Left ventricle myocardium superior (tissue), 1 donor: ENCODE data around the gene SPTLC3. TPM values are rescaled to one million over a fixed set of nuclear protein-coding genes. Genes with fewer than 3 reads are reported as not detected.
A peak's percentile ranks its signal among the peaks of the same experiment; 100 is the strongest.
"Not testable (repeated sequence)": the region's sequence is repeated elsewhere in the genome, so short reads cannot be mapped to it uniquely, and the experiment has no call there.

Source experiments
- ATAC-seq: fragments of 200-7000 bp; cut with Tn5 transposase; one replicate; pipeline ENCODE4 v1.9.1; 2020; ENCODE audit warnings: mild to moderate bottlenecking, moderate library complexity
- DNase-seq: peaks from one replicate; pipeline ENCODE4 v3.0.0-alpha.2; 2020
- intact Hi-C: fragments of 100-400 bp; cut with micrococcal nuclease; formaldehyde crosslinking; loops from one replicate; pipeline ENCODE4 v1.11.0; 2022
- long read RNA-seq: library from polyadenylated mRNA; unstranded; transcript quantifications from one replicate; pipeline ENCODE4 v2.0.0, GENCODE V29; 2021
- total RNA-seq: library from RNA; stranded (reverse); fragmentation: NEBNext Ultra II Directional; extraction: Animal tissue kit (Norgen Biotek cat#: 25700); gene quantifications from one replicate; pipeline ENCODE4 v1.2.1, GENCODE V29; 2021
- donor health status: DM: no; HTN: yes; CAD: no; lungs with severe emphysema.

The SPTLC3 gene
- 5.4 TPM for total RNA-seq
- long read RNA-seq, full-length matches to known transcripts: 1 of 4 reads
- long read RNA-seq, partial matches to known transcripts: 2 of 4 reads
- long read RNA-seq, other reads (novel, unspliced or antisense): 1 of 4 reads

GRCh38 chr20:13008761-13009681, at the start of gene SPTLC3:
SPTLC3 (plus strand) TSS chr20:13008972; CDS start chr20:13009268, 296 bp downstream.
- DNase-seq: peak; percentile 43
- intact Hi-C loops: no loop called here
- ATAC-seq: peak; percentile 92

DNA sequence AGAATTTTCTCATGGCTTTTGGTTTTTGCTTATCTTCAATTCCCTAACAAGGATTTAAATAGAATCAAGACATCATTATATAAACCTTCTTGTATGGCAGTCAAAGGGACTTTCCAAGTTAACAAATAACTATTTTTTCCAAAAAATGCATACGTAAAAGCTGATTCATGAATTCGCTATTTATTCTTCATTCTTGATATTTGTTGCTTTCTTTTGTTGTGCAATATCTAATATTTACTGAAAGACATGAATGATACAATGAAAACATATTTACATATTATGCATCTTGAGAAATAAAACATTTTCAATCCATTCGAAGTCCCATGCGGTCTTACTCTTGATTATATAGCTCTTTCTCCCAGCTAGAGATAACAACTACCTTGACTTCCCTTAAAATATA, 47.0 kb upstream of the SPTLC3 start:
- intact Hi-C loops: no loop called here
- ATAC-seq (no peak), DNase-seq (no peak)

GRCh38 chr20:12962895-12963294, 45.9 kb upstream of the SPTLC3 start:
- intact Hi-C loops: no loop called here
- ATAC-seq (no peak), DNase-seq (no peak)

- intact Hi-C loops: no loop called here
- no peak for ATAC-seq
- DNase-seq: no peak
Measured at GRCh38 chr20:12963416-12963815, 45.4 kb upstream of the SPTLC3 start.

DNA sequence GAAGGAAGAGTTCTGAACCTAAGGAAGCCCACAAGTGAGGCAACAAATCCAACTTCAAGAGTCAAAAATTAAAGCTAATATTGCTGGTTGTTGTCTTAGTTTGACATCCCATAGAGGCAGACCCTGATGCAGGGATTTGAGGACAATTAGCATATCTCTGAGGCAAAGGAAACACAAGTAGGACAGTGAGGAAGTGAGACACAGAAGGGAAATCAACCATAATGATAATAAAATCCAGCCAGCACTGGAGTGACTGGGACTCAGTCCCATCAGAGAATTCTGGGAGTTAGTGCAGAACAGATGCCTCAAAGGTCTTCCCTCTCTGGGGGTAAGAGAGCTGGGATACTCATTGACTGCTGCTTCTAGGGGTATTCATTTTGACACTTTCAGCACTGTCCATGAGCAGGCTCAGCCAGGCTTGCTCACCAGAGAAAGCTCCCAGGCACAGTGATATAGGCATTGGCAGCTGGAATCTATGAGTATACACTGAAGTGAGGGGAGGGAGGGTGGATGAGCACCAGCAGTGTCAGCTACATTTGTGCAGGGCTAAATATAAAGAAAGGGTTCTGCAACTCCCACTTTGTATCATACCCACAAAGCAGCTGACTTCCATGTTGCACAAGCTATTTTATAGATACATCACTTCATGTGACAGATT, 43.4 kb upstream of the SPTLC3 start:
- intact Hi-C loops: no loop called here
- DNase-seq: no peak
- ATAC-seq: no peak

- ATAC-seq: no peak
- no peak for DNase-seq
- intact Hi-C loops: no loop called here
Measured at GRCh38 chr20:12965870-12966251, 42.9 kb upstream of the SPTLC3 start.

DNA sequence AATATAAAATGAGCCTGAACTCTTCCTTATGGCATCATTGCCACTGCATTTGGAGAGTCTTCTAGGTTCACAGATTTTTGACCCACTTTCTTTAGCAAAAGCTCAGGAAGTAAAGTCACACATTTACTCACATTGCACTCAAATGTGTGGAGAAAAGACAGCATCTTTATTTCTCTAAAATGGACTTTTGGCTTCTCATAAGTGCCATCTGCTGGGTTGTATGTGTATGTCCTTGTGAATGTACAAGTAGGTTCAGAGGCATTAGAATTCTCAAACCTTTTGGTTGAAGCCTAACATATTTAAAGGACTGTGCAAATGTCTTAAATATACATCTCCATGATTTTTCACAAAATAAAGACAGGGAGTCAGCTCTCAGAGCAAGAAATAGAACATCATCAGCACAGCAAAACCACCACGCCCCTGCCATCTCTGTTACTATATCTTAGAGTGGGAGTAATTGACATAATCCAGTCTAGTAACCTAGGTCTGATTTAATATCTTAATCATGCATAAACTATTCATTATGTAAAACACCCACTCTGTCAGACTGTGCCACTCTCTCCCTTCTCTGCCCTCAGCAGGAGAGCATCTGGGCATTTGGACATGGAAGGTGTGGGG, 42.2 kb upstream of the SPTLC3 start:
- ATAC-seq (no peak), DNase-seq (no peak)
- intact Hi-C loops: no loop called here

- intact Hi-C loops: no loop called here
- ATAC-seq (no peak), DNase-seq (no peak)
Measured at GRCh38 chr20:12967932-12968331, 40.8 kb upstream of the SPTLC3 start.

DNA sequence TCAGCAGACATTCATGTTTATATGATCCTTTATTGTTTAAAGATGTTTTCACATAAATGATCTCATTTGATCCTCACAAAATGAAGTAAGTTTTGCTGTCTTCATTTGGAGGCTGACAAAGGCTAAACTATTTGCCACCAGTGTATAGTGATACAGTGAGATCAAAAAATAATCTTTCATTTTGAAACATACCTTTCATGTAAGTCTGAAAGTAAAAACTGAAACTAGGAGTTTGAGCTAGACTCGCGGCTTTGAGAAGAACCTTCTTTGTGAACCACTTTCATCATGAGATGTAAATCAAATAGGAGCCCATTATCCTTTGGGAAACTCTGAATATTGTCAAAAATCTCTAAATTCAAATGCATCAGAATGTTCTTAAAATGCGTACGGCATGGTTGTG, 40.3 kb upstream of the SPTLC3 start:
- DNase-seq: no peak
- no peak for ATAC-seq
- intact Hi-C loops: no loop called here

- no peak for DNase-seq
- ATAC-seq: no peak
- intact Hi-C loops: no loop called here
Measured at GRCh38 chr20:12969071-12969669, 39.6 kb upstream of the SPTLC3 start.

- intact Hi-C loops: loop anchor here (2.0 to 5.0 kb wide), 2 partner anchors 136 to 292 kb away; no protein-coding TSS in a partner anchor
- ATAC-seq (peak; percentile 31), DNase-seq (no peak)
Measured at GRCh38 chr20:12970372-12970821, 38.4 kb upstream of the SPTLC3 start.

DNA sequence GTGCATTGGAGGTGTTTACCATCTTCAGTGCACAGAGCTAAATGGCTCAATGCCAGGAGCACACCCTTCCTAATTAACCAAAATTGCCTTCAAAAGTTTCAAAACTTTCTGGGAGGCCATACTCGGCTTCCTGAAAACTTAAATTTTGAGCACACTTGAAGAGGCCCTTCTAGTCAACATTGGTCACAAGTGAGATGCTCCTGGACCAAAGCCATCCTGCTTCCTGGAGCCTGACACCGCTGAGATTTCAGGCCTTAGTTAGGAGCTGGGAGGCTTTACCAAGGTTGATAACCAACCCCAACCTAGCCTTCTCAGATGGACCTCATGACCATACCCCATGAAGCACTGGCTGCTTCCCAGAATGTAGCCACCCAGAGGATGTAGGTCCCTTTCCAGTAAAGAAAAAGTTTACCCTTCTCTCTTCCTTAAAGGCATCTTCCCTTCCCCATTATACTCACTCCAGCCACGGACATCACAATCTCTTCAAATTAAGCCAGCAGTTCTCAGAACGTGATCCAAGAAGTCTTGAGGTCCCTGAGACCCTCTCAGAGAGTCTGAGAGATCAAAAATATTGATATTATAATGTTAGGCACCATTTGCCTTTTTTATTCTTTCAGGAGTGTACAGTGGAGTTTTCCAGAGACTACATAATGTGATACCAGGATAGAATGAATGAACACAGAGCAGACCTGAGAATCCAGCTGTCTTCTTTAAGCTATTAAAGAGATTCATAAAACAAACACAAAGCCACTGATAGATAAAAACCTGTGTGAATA, 32.8 kb upstream of the SPTLC3 start:
- DNase-seq (no peak), ATAC-seq (no peak)
- intact Hi-C loops: no loop called here

- intact Hi-C loops: no loop called here
- DNase-seq (no peak), ATAC-seq (no peak)
Measured at GRCh38 chr20:12976720-12977309, 32.0 kb upstream of the SPTLC3 start.

- no peak for DNase-seq
- ATAC-seq: no peak
- intact Hi-C loops: no loop called here
Measured at GRCh38 chr20:12977328-12978125, 31.2 kb upstream of the SPTLC3 start.

DNA sequence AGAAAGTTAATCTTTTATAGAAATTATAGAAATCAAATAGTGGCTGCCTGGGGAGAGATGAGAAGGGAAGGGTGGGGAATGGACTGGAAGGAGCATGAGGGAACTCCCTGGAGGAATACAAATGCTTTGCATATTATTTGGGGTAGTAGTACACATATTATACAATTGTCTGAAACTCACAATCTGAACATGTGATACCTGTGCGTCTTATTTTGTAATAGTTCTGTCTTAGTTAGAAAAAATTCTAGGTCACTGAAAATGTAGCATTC, 30.7 kb upstream of the SPTLC3 start:
- DNase-seq (no peak), ATAC-seq (no peak)
- intact Hi-C loops: no loop called here

- intact Hi-C loops: no loop called here
- ATAC-seq: no peak
- no peak for DNase-seq
Measured at GRCh38 chr20:12978613-12979495, 29.9 kb upstream of the SPTLC3 start.

- DNase-seq, ATAC-seq, intact Hi-C loops: not testable (repeated sequence)
Measured at GRCh38 chr20:12979713-12980112, 29.1 kb upstream of the SPTLC3 start.
